SK-N-SH treated with all-trans-retinoic acid at 6 μM for 48 hours (cell line): ENCODE results near the gene SPIN2A.

Experiments used
- ATAC-seq: fragments of 200-7000 bp; cut with Tn5 transposase; 3 replicates; pipeline ENCODE4 v1.9.1; 2020; ENCODE audit warnings: mild to moderate bottlenecking, moderate library complexity
- ARNTL ChIP-seq: fragments of 450-650 bp; formaldehyde crosslinking; IDR thresholded peaks from 2 replicates; pipeline ENCODE4 v1.5.0; 2020; ENCODE audit warnings: low read depth, mild to moderate bottlenecking, moderate library complexity, borderline replicate concordance
- BACH2 ChIP-seq: fragments of 250-450 bp; sonication (Bioruptor Pico); IDR thresholded peaks from 2 replicates; pipeline ENCODE4 v1.9.0; 2021; ENCODE audit warnings: mild to moderate bottlenecking, borderline replicate concordance
- CREB5 ChIP-seq: fragments of 250-450 bp; sonication (Bioruptor Pico); IDR thresholded peaks from 2 replicates; pipeline ENCODE4 v1.5.1; 2020; ENCODE audit warnings: low read depth, mild to moderate bottlenecking, moderate library complexity
- CSRNP3 ChIP-seq: fragments of 250-450 bp; sonication (Bioruptor Pico); IDR thresholded peaks from 2 replicates; pipeline ENCODE4 v1.5.1; 2021; ENCODE audit warnings: mild to moderate bottlenecking, moderate library complexity
- ESRRG ChIP-seq: fragments of 250-450 bp; sonication (Bioruptor Pico); IDR thresholded peaks from 2 replicates; pipeline ENCODE4 v1.6.1; 2021; ENCODE audit warnings: mild to moderate bottlenecking
- GLIS3 ChIP-seq: fragments of 250-450 bp; sonication (Bioruptor Pico); IDR thresholded peaks from 2 replicates; pipeline ENCODE4 v1.5.0; 2020; ENCODE audit warnings: mild to moderate bottlenecking, moderate library complexity
- ISL1 ChIP-seq: fragments of 250-450 bp; sonication (Bioruptor Pico); IDR thresholded peaks from 2 replicates; pipeline ENCODE4 v2.1.2; 2022; ENCODE audit warnings: mild to moderate bottlenecking, moderate library complexity
- PATZ1 ChIP-seq: fragments of 250-450 bp; sonication (Bioruptor Pico); IDR thresholded peaks from 2 replicates; pipeline ENCODE4 v1.8.0; 2020; ENCODE audit warnings: mild to moderate bottlenecking, moderate library complexity, borderline replicate concordance
- POU6F1 ChIP-seq: fragments of 250-450 bp; sonication (Bioruptor Pico); IDR thresholded peaks from 2 replicates; pipeline ENCODE4 v1.8.0; 2021; ENCODE audit warnings: low read depth, mild to moderate bottlenecking, moderate library complexity, borderline replicate concordance
- PPARA ChIP-seq: fragments of 250-450 bp; sonication (Bioruptor Pico); IDR thresholded peaks from 2 replicates; pipeline ENCODE4 v1.5.0; 2020; ENCODE audit warnings: mild to moderate bottlenecking, borderline replicate concordance
- RARB ChIP-seq: fragments of 250-450 bp; sonication (Bioruptor Pico); IDR thresholded peaks from 2 replicates; pipeline ENCODE4 v1.8.0; 2021; ENCODE audit warnings: mild to moderate bottlenecking, moderate library complexity
- SNAI2 ChIP-seq: fragments of 250-450 bp; sonication (Bioruptor Pico); IDR thresholded peaks from 2 replicates; pipeline ENCODE4 v1.5.0; 2020; ENCODE audit warnings: mild to moderate bottlenecking, moderate library complexity
- TCF4 ChIP-seq: fragments of 250-450 bp; sonication (Bioruptor Pico); IDR thresholded peaks from 2 replicates; pipeline ENCODE4 v1.8.0; 2021; ENCODE audit warnings: mild to moderate bottlenecking, moderate library complexity, borderline replicate concordance
- TSHZ2 ChIP-seq: fragments of 250-450 bp; sonication (Bioruptor Pico); IDR thresholded peaks from 2 replicates; pipeline ENCODE4 v1.5.0; 2020; ENCODE audit warnings: mild to moderate bottlenecking, moderate library complexity
- ZC3H10 ChIP-seq: fragments of 250-450 bp; sonication (Bioruptor Pico); IDR thresholded peaks from 2 replicates; pipeline ENCODE4 v1.5.1; 2021; ENCODE audit warnings: mild to moderate bottlenecking, moderate library complexity
- ZNF565 ChIP-seq: fragments of 450-650 bp; formaldehyde crosslinking; conservative IDR thresholded peaks from 2 replicates; pipeline ENCODE4 v1.5.0; 2020; ENCODE audit warnings: low read depth, mild to moderate bottlenecking, moderate library complexity
- ZNF70 ChIP-seq: fragments of 450-650 bp; formaldehyde crosslinking; IDR thresholded peaks from 2 replicates; pipeline ENCODE4 v1.5.0; 2020; ENCODE audit warnings: mild to moderate bottlenecking, moderate library complexity
- ZNF8 ChIP-seq: fragments of 450-650 bp; formaldehyde crosslinking; IDR thresholded peaks from 2 replicates; pipeline ENCODE4 v1.5.0; 2020; ENCODE audit warnings: mild to moderate bottlenecking, moderate library complexity

The SPIN2A gene

GRCh38 chrX:57132046-57132445 is 5.2 kb downstream of the SPIN2A start:
- ATAC-seq: no peak
- no peak for TF ChIP-seq ISL1 (CRISPR knock-in tag)
- no peak for TF ChIP-seq TSHZ2 (CRISPR knock-in tag)
- TF ChIP-seq GLIS3: no peak
- no peak for TF ChIP-seq PPARA
- no peak for TF ChIP-seq SNAI2 (CRISPR knock-in tag)
- TF ChIP-seq BACH2 (CRISPR knock-in tag): no peak
- no peak for TF ChIP-seq RARB (CRISPR knock-in tag)
- TF ChIP-seq CSRNP3: no peak
- TF ChIP-seq ESRRG (CRISPR knock-in tag): no peak
- TF ChIP-seq ZNF8 (CRISPR knock-in tag): no peak
- no peak for TF ChIP-seq ZC3H10 (CRISPR knock-in tag)
- no peak for TF ChIP-seq PATZ1 (CRISPR knock-in tag)
- no peak for TF ChIP-seq ARNTL (CRISPR knock-in tag)
- TF ChIP-seq POU6F1 (CRISPR knock-in tag): no peak

GRCh38 chrX:57121816-57122215 is 15.4 kb downstream of the SPIN2A start:
- no peak for TF ChIP-seq PPARA
- TF ChIP-seq TSHZ2 (CRISPR knock-in tag): no peak
- no peak for TF ChIP-seq TCF4
- TF ChIP-seq PATZ1 (CRISPR knock-in tag): no peak
- no peak for TF ChIP-seq ZNF70 (CRISPR knock-in tag)
- no peak for TF ChIP-seq RARB (CRISPR knock-in tag)
- no peak for TF ChIP-seq CREB5 (CRISPR knock-in tag)
- no peak for TF ChIP-seq ZNF565 (CRISPR knock-in tag)
- no peak for TF ChIP-seq ZC3H10 (CRISPR knock-in tag)
- no peak for TF ChIP-seq SNAI2 (CRISPR knock-in tag)
- TF ChIP-seq POU6F1 (CRISPR knock-in tag): no peak
- no peak; the same call in 2 of the 3 replicates for ATAC-seq
